HG03025 (cell line): Measurements from ENCODE around the gene CSNK2A3.
"Not testable (repeated sequence)": the region's sequence is repeated elsewhere in the genome, so short reads cannot be mapped to it uniquely, and the experiment has no call there.

Source experiments
- ATAC-seq: cut with Tn5 transposase; IDR thresholded peaks from one replicate; pipeline ENCODE4 v1.9.1; 2021; ENCODE audit warnings: mild to moderate bottlenecking, moderate library complexity; ENCODE audit not compliant: unreplicated experiment, low FRiP score

CSNK2A3 gene

DNA sequence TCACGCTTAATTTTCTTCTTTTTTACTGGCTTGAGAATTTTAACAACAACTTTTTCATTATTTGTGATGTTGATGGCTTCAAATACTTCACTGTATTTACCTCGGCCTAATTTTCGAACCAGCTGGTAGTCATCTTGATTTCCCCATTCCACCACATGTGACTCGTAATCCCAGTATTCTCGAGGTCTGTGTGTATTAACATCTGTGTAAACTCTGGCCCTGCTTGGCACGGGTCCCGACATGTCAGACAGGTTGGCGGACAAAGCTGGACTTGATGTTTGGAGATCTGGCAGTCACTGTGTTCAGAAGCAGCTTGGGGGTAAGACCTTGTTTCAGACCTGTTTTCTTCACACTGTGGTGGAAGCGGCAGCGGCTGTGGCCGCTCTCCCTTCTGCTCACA is at the start of gene CSNK2A3:
TSS of gene CSNK2A3 (minus strand) at position 373 of the 400 bp plus-strand sequence. CDS start at position 242, 131 bp downstream.
- not testable (repeated sequence) for ATAC-seq

- no peak for ATAC-seq
These were observed 49.0 kb upstream of the CSNK2A3 start for GRCh38 chr11:11401960-11402535.

GRCh38 chr11:11400635-11401232 is 47.7 kb upstream of the CSNK2A3 start:
- no peak for ATAC-seq

GRCh38 chr11:11400121-11400520 is 47.1 kb upstream of the CSNK2A3 start:
- ATAC-seq: no peak

GRCh38 chr11:11397781-11398180 is 44.7 kb upstream of the CSNK2A3 start:
- ATAC-seq: no peak

DNA sequence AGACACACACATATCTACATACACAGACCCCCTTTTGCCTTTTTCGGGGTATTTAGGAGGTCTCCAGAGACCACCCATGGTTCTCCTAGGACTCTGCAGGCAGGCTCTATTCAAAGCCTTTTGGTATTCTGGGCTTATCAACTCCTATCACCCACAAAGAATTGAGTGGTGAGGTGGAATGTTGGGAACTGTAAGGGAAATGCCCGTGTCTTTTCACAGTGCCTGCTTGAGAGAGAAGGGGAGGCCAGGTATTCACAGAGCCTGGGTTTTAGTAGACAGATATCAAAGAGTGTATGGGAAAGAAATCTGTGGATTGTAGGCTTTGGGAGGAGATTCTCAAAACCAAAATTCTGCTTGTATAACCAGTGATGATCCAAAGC is 44.0 kb upstream of the CSNK2A3 start:
- no peak for ATAC-seq

- ATAC-seq: no peak
These were observed 43.4 kb upstream of the CSNK2A3 start for GRCh38 chr11:11396301-11397035.

GRCh38 chr11:11395126-11395525 is 42.1 kb upstream of the CSNK2A3 start:
- ATAC-seq: no peak

- no peak for ATAC-seq
These were observed 41.2 kb upstream of the CSNK2A3 start for GRCh38 chr11:11394241-11394640.

DNA sequence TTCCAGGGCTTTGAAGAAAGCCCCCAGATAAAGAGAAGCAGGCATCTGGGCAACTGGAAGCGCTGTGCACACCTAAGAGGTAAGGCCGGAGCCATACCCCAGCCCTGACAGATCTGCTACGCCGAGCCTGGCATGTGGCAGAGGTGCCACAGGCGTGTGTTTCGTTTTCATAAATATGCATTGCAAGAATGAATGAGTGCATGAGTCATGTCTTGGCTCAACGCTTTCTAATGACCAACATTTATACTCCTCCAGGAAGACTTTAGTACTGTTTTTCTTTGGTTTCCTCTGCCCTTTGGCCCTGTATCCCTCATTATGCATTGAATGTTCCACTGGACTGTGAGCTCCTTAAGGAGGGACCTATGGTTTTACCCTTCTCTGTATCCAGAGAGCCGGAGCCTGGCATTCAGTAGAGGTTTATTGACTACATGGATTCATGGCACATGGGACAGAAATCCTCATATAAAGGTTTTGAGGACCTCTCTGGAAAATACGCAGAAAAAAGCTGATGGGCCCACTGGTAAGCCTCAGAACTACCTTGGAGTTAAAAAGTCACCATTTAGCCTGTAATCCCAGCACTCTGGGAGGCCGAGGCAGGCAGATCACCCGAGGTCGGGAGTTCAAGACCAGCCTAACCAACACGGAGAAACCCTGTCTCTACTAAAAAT is 38.9 kb upstream of the CSNK2A3 start:
- ATAC-seq: no peak

GRCh38 chr11:11391169-11391568 is 38.1 kb upstream of the CSNK2A3 start:
- ATAC-seq: no peak

GRCh38 chr11:11390068-11390771 is 37.2 kb upstream of the CSNK2A3 start:
- no peak for ATAC-seq

- no peak for ATAC-seq
These were observed 36.2 kb upstream of the CSNK2A3 start for GRCh38 chr11:11389238-11389637.

DNA sequence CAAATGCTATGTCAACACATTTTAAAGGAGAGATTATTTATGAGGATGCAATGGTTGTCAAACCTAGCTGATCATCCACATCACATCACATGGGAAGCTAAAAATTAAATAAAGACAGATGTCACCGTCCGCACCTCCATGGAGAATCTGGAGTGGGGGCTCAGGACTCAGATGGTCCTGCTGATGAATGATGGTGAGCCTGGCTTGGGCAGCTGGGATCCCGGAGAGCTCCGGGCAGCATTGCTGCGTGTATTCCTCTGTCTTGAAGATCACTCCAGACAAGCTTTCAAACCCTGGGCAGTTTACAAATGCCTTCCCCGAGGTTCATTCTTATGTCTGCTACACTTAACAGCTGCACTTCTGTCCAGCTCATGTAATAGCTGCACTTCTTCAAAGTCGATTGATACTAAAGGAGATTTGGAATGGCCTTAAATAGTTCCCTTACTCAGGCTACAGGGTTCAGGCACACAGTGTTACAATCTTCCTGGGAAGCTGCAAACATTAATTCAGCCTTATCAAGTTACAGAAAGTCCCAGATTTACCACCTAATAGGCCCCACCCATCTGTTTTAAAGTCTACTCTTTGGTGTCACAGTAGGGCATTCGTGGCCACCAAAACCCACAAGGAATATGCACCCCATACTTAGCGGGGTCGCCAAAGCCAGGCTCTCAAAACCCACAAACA is 34.7 kb upstream of the CSNK2A3 start:
- no peak for ATAC-seq

- ATAC-seq: no peak
These were observed 34.2 kb upstream of the CSNK2A3 start for GRCh38 chr11:11387207-11387606.

- ATAC-seq: no peak
These were observed 31.8 kb upstream of the CSNK2A3 start for GRCh38 chr11:11384829-11385228.

DNA sequence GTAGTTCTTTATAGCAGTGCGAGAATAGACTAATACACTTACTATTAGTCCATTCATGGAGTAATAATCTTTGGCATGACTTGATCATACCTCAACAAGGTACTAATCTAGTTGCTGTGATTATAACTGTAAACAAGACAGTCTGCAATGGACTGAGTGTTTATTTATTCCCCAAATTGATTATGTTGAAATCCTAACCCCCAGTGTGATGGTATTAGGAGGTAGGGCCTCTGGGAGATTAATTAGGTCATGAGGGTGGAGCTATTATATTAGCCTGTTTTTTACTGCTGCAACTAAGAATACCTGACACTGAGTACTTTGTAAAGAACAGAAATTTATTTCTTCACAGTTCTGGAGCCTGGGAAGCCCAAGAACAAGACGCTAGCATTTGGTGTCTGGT is 30.9 kb upstream of the CSNK2A3 start:
- no peak for ATAC-seq

- ATAC-seq: no peak
These were observed 29.9 kb upstream of the CSNK2A3 start for GRCh38 chr11:11382858-11383532.

DNA sequence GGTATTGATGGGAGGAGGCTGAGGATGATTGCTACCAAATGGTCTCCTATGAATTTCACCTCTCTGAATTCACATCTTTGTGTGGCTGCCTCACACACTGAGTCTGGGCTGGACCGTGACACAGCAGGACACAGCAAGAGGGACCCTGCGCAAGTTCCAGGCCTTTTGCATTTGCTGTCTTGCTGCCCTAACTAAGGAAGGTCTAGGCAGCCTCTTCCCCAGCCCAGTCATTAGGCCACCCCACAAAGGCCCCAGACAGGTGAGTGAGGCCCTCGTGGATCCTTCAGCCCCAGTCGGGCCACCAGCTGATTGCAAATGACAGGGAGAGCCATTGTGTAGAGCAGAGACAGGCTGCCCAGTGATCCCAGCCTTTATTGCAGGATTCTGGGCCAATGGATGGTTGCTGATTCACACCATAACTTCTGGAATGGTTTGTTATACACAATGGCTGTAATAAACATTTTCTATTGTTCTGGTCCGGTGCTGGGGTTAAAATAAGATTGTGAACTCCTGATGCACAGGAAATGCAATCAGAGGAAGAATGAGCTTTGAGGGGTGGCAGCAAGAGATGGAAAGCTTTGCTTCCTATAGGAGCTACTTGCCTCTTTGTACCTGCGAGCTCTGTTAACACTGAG is 28.5 kb upstream of the CSNK2A3 start:
- ATAC-seq: no peak
